ENCODE data around the gene NT5DC3.

The NT5DC3 gene

GRCh38 chr12:103798586-103798985 lies 42.4 kb downstream of the NT5DC3 start:
- TF ChIP-seq CTCF (IDR thresholded peaks at IDR 0.05; ENCODE audit: low read depth, low read length, missing control alignments): no peak
- H3K4me3 ChIP-seq (ENCODE audit: low read depth, low read length): no peak overlapping the region
- DNase-seq (ENCODE audit: low read depth): no peak

GRCh38 chr12:103794309-103795213 lies 46.5 kb downstream of the NT5DC3 start:
- no peak overlapping the region for H3K4me3 ChIP-seq (ENCODE audit: low read depth, low read length)
- no peak for DNase-seq (ENCODE audit: low read depth)

GRCh38 chr12:103793512-103794045 lies 47.5 kb downstream of the NT5DC3 start:
- H3K4me3 ChIP-seq (ENCODE audit: low read depth, low read length): no peak overlapping the region
- DNase-seq (ENCODE audit: low read depth): no peak
- no peak for TF ChIP-seq CTCF (IDR thresholded peaks at IDR 0.05; ENCODE audit: low read depth, low read length, missing control alignments)

More at GRCh38 chr12:103794309-103795213, 46.5 kb downstream of the NT5DC3 start:
- TF ChIP-seq CTCF (IDR thresholded peaks at IDR 0.05; ENCODE audit: low read depth, low read length, missing control alignments): no peak

- DNase-seq (ENCODE audit: low read depth): no peak
- no peak overlapping the region for H3K4me3 ChIP-seq (ENCODE audit: low read depth, low read length)
- TF ChIP-seq CTCF (IDR thresholded peaks at IDR 0.05; ENCODE audit: low read depth, low read length, missing control alignments): no peak
Measured at GRCh38 chr12:103793046-103793445, 48.0 kb downstream of the NT5DC3 start.

- no peak overlapping the region for H3K4me3 ChIP-seq (ENCODE audit: low read depth, low read length)
- no peak for TF ChIP-seq CTCF (IDR thresholded peaks at IDR 0.05; ENCODE audit: low read depth, low read length, missing control alignments)
- no peak for DNase-seq (ENCODE audit: low read depth)
Measured at GRCh38 chr12:103791350-103791920, 49.6 kb downstream of the NT5DC3 start.

- H3K4me3 ChIP-seq (ENCODE audit: low read depth, low read length): no peak overlapping the region
- TF ChIP-seq CTCF (IDR thresholded peaks at IDR 0.05; ENCODE audit: low read depth, low read length, missing control alignments): no peak
- DNase-seq (ENCODE audit: low read depth): no peak
Measured at GRCh38 chr12:103786201-103786600, 54.8 kb downstream of the NT5DC3 start.
